Muscle of leg (tissue), 11 donors: Measurements from ENCODE around the gene PRPF31. TPM values are rescaled to one million over a fixed set of nuclear protein-coding genes. Genes with fewer than 3 reads are reported as not detected.

ENCODE experiments used
- DNase-seq: peaks from one replicate; pipeline ENCODE4 v3.0.0; 2013
- H3K27ac ChIP-seq: one replicate; pipeline ENCODE4 v1.5.1; 2013; ENCODE audit warnings: mild to moderate bottlenecking, low read length, control low read depth
- H3K27me3 ChIP-seq: one replicate; pipeline ENCODE4 v1.6.1; 2013; ENCODE audit warnings: low read length; ENCODE audit not compliant: control insufficient read depth, insufficient read depth
- H3K36me3 ChIP-seq: one replicate; pipeline ENCODE4 v1.6.1; 2013; ENCODE audit warnings: low read length; ENCODE audit not compliant: control insufficient read depth, insufficient read depth
- H3K4me1 ChIP-seq: one replicate; pipeline ENCODE4 v1.6.1; 2013; ENCODE audit warnings: low read length; ENCODE audit not compliant: control insufficient read depth, insufficient read depth
- H3K4me3 ChIP-seq: one replicate; pipeline ENCODE4 v1.5.1; 2013; ENCODE audit warnings: low read length, control low read depth
- H3K9me3 ChIP-seq: replicated peaks from 2 replicates; pipeline ENCODE4 v1.6.1; 2013; ENCODE audit warnings: low read depth, low read length; ENCODE audit not compliant: control insufficient read depth
- WGBS: methylation state at CpG from one replicate; pipeline ENCODE4 v1.1.5; 2013; ENCODE audit warnings: missing lambda C conversion rate; ENCODE audit not compliant: insufficient coverage; 5-methylcytosine and 5-hydroxymethylcytosine counted together
- polyA plus RNA-seq, 8 donors: library from polyadenylated mRNA; unstranded; fragments of 120-200 nt; gene quantifications; one replicate each; pipeline versions ENCODE4 v1.2.1 to v1.2.3, GENCODE V29; 2013; ENCODE audit warnings: inconsistent platforms in 1 of 8, low replicate concordance in 1 of 8; ENCODE audit not compliant: insufficient read length in 8 of 8, insufficient read depth in 1 of 8
- total RNA-seq: library from RNA; stranded (reverse); fragments of 120-200 nt; gene quantifications from one replicate; pipeline ENCODE4 v1.2.4, GENCODE V29; 2013

The PRPF31 gene
- total and polyA plus RNA-seq, 9 donors: 38.7 to 55.5 (median 52.1) TPM

DNA sequence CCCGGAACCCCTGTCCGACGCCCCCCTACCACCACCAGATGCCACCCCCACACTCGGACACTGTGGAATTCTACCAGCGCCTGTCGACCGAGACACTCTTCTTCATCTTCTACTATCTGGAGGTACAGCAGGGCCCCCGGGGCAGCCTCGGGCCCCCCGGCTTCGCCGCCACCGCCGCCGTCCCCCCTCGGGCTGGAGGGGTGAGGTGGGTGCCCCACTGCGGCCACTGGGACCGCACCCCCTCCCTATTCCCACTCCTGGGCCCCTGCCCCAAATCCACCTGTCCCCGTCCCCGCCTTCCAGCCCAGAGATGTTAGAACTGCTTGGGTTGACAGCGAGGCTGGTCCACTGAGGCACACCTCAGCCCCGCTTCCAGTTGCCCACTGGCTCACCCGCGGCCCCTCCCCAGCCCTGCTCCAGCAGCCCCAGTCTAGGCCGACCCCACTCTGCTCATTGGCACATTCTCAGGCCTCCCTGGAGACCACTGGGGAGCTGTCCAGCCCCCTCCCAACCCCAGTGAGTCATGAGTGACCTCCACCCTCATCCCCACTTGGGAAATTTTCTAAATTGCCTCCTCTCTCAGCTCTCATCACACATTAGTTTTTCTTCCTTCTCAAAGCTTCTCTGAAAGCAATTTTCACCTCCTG, 37.4 kb downstream of the PRPF31 start:
- 75% methylated on average over 11 of the region's 25 CpGs for WGBS
- no peaks in the 10 kb centered on the region for H3K27me3 ChIP-seq
- no peak for DNase-seq
- peaks cover 95% of the 10 kb centered on the region for H3K36me3 ChIP-seq
- no peak overlapping the region for H3K27ac ChIP-seq
- H3K4me1 ChIP-seq: no peaks in the 10 kb centered on the region
- H3K4me3 ChIP-seq: no peak overlapping the region
- no peaks in the 10 kb centered on the region for H3K9me3 ChIP-seq

DNA sequence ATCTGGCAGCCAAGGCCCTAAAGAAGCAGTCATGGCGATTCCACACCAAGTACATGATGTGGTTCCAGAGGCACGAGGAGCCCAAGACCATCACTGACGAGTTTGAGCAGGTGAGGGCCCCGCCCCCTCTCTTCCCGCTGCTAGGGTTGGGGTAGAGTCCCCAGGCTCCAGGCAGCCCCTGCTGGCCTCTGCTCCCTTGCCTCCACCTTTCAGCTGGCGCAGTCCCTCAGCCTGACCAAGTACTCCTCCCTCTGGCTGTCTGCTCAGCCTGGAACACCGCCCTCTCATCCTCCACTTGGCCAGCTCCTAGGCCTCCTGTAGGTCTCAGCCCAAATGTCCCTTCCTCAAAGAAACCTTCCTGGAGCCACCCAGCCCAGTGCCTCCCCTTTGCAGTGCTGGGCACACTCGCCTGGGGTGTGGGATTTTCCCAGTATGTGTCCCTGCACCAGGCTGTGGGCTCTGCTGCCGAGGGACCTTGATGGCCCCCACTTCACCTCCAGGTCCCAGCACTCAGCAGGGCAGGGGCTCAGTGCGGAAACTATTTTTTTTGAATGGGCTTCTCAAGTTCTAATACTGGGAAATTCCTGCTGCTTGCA, 38.3 kb downstream of the PRPF31 start:
- DNase-seq: no peak
- peaks cover 8% of the 10 kb centered on the region for H3K4me1 ChIP-seq
- H3K4me3 ChIP-seq: no peak overlapping the region
- H3K27ac ChIP-seq: no peak overlapping the region
- peaks cover 93% of the 10 kb centered on the region for H3K36me3 ChIP-seq
- no peaks in the 10 kb centered on the region for H3K9me3 ChIP-seq
- 74% methylated on average over 8 of the region's 10 CpGs for WGBS
- H3K27me3 ChIP-seq: no peaks in the 10 kb centered on the region

DNA sequence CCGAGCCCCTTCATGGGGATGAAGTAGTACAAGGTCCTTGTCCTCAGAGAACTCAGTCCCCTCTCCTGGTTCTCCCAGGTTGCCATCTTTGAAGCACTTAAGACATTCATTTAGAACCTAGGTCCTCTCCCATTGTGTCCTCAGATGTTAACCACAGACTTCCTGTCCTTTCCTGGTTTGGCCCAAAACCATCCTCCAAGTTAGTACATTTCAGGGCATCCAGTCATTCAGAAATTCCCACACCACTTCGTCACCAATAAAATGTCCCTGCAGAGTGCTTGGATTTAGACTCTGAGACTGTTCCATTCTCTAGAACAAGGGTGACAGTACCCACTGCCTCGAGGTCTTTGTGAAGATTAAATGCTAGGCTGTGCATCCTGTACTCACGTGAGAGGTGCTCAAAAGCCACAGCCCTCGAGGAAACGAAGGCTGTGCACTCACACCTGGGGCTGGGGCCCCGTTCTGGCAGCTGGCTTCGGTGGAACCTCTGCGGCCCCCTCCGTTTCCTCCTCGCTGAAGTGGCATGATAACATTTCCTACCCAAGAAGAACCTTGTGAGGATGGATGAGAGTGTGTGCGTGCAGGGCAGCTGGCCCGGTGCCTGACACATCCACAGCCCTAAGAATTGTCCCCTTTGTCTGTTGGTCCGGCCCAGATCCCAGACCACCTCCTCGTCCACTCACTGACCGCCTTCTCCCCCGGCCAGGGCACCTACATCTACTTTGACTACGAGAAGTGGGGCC, 39.2 kb downstream of the PRPF31 start:
- DNase-seq: no peak
- Histone ChIP-seq H3K36me3 (peaks cover 83% of the 10 kb centered on the region), H3K27ac (no peak overlapping the region), H3K27me3 (no peaks in the 10 kb centered on the region), H3K4me1 (peaks cover 11% of the 10 kb centered on the region), H3K4me3 (no peak overlapping the region), H3K9me3 (no peaks in the 10 kb centered on the region)
- 72% methylated on average over 9 of the region's 18 CpGs for WGBS

DNA sequence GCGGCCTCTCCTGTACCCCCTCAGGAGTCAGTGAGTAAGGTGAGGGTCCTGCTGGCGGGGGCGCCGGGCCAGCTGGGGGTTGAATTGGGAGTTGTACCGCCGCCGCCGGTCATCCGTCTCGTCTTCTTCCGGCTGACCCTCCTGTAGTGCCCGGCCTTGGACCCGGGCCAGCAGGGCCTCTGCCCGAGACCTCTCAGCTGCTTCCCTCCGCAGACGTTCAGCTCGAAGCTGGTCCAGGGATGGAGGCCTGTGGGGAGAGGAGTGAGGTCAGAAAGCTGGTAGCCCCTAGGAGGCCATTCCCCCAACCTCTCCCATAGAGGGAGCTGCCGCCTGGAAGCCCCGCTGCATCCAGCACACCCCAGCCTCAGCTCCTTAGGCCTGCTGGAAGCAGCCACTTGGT, 40.1 kb downstream of the PRPF31 start:
- H3K4me3 ChIP-seq: no peak overlapping the region
- no peak overlapping the region for H3K27ac ChIP-seq
- DNase-seq: no peak
- H3K36me3 ChIP-seq: peaks cover 74% of the 10 kb centered on the region
- peaks cover 17% of the 10 kb centered on the region for H3K4me1 ChIP-seq
- no peaks in the 10 kb centered on the region for H3K27me3 ChIP-seq
- H3K9me3 ChIP-seq: no peaks in the 10 kb centered on the region
- WGBS: 87% methylated on average over 6 of the region's 19 CpGs

DNA sequence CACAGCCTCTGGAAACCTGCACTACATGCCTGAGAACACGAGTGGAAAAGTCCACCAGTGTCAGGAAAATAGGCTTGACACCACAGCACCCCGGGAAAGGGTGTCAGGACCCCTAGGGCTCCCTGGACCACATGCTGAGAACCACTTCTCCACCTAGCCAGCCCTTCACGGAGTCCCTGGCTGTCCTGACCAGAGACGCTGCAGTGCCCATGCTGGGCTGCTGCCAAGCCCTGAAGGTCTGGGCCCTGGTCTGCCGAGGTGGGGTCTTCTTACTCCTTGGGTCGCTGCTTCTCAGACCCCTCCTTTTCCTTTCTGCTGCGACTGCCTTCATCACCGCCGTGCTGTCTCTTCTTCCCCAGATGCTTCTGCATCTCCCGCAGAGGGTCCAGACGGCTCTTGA, 40.9 kb downstream of the PRPF31 start:
- no peak for DNase-seq
- Histone ChIP-seq H3K4me1 (peaks cover 23% of the 10 kb centered on the region), H3K27me3 (no peaks in the 10 kb centered on the region), H3K4me3 (no peak overlapping the region), H3K27ac (no peak overlapping the region), H3K36me3 (peaks cover 68% of the 10 kb centered on the region), H3K9me3 (no peaks in the 10 kb centered on the region)
- 73% methylated on average over 7 of the region's 11 CpGs for WGBS

DNA sequence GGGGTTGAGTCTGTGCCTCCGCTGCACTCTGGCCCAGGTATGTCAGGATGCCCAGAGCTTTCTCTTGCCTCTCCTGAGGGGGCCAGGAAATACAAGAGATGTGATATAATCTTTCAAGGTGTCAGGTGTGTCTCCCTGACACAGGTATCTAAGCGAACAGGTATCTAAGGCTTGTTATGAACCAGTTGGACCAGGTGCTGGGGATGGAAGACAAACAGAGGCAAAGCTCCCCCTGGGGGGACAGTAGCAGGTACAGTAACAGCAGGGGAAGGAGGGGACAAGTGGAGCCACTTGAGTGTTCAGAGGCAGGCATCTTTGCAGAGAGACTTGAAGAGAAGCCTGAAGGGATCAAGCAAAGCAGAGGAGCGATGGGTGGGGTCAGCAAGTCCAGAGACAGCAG, 41.4 kb downstream of the PRPF31 start:
- no peaks in the 10 kb centered on the region for H3K27me3 ChIP-seq
- peaks cover 24% of the 10 kb centered on the region for H3K4me1 ChIP-seq
- no peak overlapping the region for H3K4me3 ChIP-seq
- H3K9me3 ChIP-seq: no peaks in the 10 kb centered on the region
- H3K27ac ChIP-seq: no peak overlapping the region
- peaks cover 63% of the 10 kb centered on the region for H3K36me3 ChIP-seq
- 100% methylated on average over 3 of the region's 3 CpGs for WGBS
- no peak for DNase-seq

DNA sequence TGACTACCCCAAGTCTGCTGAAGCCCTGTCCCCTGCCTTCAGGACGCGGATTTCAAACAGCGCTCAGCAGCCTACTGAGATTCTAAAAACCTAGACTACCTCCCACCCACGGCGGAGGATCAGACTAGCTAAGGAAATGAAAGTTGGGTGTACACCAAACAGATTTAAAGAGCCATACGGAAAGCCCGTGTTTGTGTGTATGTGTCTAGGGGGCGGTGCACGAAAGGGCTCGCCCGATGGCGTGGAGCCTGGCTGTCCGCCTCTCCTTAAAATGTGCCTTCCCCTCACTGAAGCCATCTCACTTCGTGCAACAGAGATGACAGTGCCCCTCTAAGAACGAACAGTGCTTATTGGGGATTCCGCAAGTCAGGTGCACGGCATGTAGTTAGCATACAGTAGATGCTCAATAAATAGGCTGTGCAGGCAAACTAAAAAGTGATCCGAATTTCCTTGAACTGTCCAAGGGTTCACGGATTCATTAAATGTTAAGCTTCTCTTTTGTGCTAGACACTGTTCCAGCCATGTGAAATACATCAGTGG, 43.3 kb downstream of the PRPF31 start:
- H3K27me3 ChIP-seq: peaks cover 7% of the 10 kb centered on the region
- H3K9me3 ChIP-seq: no peaks in the 10 kb centered on the region
- 2% methylated on average over 11 of the region's 19 CpGs for WGBS
- H3K4me1 ChIP-seq: peaks cover 32% of the 10 kb centered on the region
- peak overlapping the region; percentile 95 for H3K27ac ChIP-seq
- peak; percentile 56 for DNase-seq
- peak overlapping the region; percentile 83 for H3K4me3 ChIP-seq
- peaks cover 45% of the 10 kb centered on the region for H3K36me3 ChIP-seq

DNA sequence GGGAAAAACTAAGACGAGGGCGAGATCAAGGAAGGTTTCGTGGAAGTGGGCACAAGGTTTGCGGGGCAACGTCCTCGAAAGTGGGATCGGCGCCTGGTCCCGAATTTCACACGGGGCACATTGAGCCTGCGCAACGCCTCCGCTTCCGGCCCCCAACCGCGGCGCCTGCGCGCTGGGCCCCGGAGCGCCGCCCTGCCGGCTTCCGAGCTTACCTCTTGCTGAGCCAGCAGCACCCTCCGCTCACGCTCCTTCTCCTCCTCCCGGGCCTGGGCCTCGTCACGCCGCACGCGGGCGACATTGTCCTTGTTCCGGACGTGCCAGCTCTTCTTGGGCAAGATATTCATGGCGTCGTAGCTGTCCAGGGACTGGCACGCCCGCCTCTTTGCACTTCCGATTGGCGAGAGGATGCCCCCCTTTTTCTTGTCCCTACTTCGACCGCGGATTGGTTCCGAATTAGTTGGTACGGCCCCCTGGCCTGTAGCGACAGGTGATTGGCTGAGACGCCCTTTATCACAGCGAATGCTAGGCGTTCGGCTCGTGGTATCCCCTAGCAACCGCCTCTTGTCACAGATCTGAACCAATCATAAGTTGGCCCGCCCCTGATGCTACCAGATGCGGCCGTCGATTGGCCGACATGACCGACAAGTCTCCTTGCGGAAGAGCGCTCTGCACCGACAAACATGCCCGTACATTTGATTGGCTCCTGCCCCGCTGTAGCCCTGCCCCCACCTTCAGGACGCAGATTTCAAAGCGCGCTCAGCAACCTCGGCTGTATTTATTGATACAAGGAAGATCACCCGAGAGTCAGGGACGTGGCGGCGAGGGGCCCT, 44.0 kb downstream of the PRPF31 start, which contains the start of gene LENG1:
Gene LENG1 (minus strand): TSS at position 370 of the 830 bp plus-strand sequence. CDS start 26 bp downstream, at position 344.
- peaks cover 32% of the 10 kb centered on the region for H3K4me1 ChIP-seq
- under 1% methylated on average over 70 of the region's 72 CpGs for WGBS

DNA sequence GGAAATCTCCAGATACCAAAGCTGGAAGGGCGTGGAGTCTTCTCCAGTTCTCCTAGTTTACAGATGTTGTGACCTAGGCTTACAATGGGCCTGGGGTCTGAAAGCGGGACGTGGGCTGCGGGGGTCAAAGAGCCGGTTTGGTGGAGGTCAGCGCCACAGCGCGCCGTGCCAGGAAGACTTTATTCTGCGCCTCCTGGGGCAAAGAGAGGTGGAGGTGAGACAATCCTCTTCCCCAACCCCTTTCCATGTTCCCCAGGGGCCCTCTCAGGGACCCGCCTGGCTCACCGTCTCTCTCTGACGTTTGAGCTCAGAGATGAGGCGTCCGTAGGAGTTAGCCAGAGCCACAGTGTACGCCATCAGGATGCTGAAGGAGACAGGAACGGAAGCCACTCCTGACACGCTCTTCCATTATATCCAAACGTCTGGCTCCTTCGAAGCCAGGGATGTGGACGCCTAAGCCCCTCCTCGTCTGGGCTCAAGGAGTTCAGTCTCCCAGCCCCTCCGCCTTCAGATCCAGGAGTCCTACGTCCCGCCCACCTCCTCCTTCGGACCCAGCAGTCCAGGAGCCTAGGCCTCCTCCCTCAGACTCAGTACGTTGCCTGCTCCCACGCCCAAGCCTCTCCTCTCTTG, 44.7 kb downstream of the PRPF31 start:
- peak overlapping the region; percentile 64 for H3K4me3 ChIP-seq
- H3K27ac ChIP-seq: peak overlapping the region; percentile 94
- 1% methylated on average over 19 of the region's 28 CpGs for WGBS
- peaks cover 2% of the 10 kb centered on the region for H3K9me3 ChIP-seq
- H3K27me3 ChIP-seq: peaks cover 19% of the 10 kb centered on the region
- peak; percentile 65 for DNase-seq
- peaks cover 31% of the 10 kb centered on the region for H3K36me3 ChIP-seq
- H3K4me1 ChIP-seq: peaks cover 32% of the 10 kb centered on the region

More for the DNA sequence above, 44.0 kb downstream of the PRPF31 start, which contains the start of gene LENG1:
- Histone ChIP-seq H3K4me3 (peak within 1 kb of the TSS; percentile 83), H3K36me3 (peaks cover 38% of the 10 kb centered on the region), H3K27me3 (peaks cover 12% of the 10 kb centered on the region), H3K27ac (peak within 1 kb of the TSS; percentile 95), H3K9me3 (no peaks in the 10 kb centered on the region)
- peak; percentile 100 for DNase-seq
